ENCODE data around the gene CCP110.
A peak's percentile ranks its signal among the peaks of the same experiment; 100 is the strongest.

CCP110 gene

DNA sequence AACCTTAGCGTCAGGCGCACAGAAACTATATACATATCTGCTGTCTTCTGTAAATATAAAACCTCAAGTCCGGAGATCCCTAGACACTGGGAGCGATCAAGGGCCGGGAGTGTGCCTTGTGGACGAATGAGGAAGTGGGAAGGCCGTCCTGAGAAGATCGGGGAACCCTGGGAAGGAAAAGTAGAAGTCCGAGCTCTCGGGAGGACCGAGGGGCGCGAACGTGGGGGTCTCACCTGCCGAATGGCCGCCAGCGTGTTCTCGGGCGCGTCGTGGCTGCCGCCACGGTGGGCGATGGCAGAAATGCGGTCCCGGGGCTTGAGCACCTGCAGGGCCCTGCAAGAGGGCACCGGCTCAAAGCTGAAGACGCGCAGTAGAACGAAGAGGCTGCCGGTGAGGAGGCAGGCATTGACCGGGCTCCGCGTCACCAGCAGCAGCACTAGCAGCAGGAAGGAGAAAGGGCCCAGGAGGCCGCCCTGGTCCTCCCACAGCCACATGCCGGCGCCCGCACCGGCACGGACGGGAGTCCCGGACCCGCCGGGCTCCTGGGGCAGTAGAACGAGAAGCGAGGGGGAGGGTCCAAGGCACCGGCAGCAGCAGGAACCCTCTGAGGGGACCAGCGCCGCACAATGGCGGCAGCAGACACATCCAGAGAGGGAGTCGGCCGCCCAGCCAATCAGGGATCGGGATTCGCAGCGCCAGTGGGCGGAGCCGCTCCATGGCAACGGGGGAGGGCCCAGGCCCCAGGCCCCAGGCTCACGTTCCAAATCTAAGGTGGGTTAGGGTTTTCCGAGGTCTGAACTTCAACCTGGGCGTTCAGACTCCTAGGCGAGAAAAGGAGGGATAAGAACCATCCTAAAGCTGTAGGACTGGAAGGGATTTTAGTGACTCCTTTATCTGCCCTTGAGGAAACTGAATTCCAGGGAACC lies 2.0 kb upstream of the CCP110 start, which contains the start of gene GDE1:
Gene GDE1, minus strand, starts transcription at position 628 of the 926 bp plus-strand sequence. Its CDS starts 134 bp downstream, at position 494.
- peak within 1 kb of the TSS; percentile 49 for H3K27ac Mint-ChIP-seq
- H3K4me1 Mint-ChIP-seq: peaks cover 68% of the 10 kb centered on the region
- no peaks in the 10 kb centered on the region for H3K9me3 Mint-ChIP-seq
- DNase-seq: peak; percentile 98
- peaks cover 13% of the 10 kb centered on the region for H3K36me3 Mint-ChIP-seq (ENCODE audit: low read depth)
- no peaks in the 10 kb centered on the region for H3K27me3 Mint-ChIP-seq (ENCODE audit: low read depth, poor library complexity)
- TF ChIP-seq, protein P1, sequence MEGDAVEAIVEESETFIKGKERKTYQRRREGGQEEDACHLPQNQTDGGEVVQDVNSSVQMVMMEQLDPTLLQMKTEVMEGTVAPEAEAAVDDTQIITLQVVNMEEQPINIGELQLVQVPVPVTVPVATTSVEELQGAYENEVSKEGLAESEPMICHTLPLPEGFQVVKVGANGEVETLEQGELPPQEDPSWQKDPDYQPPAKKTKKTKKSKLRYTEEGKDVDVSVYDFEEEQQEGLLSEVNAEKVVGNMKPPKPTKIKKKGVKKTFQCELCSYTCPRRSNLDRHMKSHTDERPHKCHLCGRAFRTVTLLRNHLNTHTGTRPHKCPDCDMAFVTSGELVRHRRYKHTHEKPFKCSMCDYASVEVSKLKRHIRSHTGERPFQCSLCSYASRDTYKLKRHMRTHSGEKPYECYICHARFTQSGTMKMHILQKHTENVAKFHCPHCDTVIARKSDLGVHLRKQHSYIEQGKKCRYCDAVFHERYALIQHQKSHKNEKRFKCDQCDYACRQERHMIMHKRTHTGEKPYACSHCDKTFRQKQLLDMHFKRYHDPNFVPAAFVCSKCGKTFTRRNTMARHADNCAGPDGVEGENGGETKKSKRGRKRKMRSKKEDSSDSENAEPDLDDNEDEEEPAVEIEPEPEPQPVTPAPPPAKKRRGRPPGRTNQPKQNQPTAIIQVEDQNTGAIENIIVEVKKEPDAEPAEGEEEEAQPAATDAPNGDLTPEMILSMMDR (IDR thresholded peaks at IDR 0.05): no peak
- H3K4me3 Mint-ChIP-seq: peak within 1 kb of the TSS; percentile 91

DNA sequence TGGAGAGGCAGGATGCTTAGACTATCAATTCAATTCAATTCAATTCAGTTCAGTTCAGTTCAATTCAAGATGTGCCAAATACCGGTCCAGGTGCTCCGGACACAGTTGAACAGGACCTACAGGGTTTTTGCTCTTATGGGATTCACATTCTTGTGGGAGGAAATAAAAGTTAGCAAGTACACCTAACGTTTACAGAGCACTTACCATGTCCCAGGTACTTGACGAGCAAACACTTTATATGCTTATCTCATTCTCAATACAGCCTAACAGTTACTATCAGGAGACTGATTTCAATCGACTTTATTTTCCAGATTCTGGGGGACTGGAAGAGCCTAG lies 1.4 kb upstream of the CCP110 start:
- Mint-ChIP-seq H3K36me3 (ENCODE audit: low read depth) (peaks cover 7% of the 10 kb centered on the region), H3K4me1 (peaks cover 71% of the 10 kb centered on the region), H3K27me3 (ENCODE audit: low read depth, poor library complexity) (no peaks in the 10 kb centered on the region), H3K9me3 (no peaks in the 10 kb centered on the region), H3K4me3 (peak overlapping the region; percentile 91), H3K27ac (peak overlapping the region; percentile 49)
- TF ChIP-seq, protein P1 (IDR thresholded peaks at IDR 0.05): no peak
- no peak for DNase-seq

DNA sequence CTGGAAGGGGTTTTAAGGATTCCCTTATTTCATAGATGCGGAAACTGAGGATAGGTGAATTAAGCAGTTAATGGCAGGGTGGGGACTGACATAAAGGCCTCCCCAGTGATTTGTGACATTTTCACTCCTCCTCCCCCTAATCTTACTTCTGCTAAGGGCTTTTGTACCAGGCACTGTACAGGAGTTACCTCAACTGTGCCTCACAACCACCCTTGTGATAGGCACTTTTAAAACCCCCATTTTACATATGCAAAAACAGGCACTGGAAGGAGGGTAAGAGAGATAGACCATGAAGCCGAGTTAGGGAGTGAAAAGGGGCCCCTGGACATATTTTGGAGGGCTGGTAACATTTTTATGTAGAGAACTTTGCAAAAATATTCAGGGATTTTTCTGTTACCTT lies 982 bp upstream of the CCP110 start:
- H3K4me1 Mint-ChIP-seq: peaks cover 67% of the 10 kb centered on the region

DNA sequence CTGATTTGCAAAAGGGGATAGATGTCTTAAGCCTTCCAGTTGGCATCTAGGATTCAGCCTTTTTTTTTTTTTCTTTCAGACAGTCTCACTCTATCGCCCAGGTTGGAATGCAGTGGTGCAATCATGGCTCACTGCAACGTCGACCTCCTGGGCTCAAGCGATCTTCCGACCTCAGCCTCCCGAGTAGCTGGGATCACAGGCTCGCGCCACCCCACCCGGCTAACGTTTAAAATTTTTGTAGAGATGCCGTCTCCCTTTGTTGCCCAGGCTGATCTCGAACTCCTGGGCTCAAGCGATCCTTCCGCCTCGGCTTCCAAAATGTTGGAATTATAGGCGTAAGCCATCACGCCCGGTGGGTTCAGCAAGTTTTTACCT lies 571 bp upstream of the CCP110 start:
- no peaks in the 10 kb centered on the region for H3K9me3 Mint-ChIP-seq
- peak overlapping the region; percentile 96 for H3K4me3 Mint-ChIP-seq
- TF ChIP-seq, protein P1 (IDR thresholded peaks at IDR 0.05): no peak
- H3K27me3 Mint-ChIP-seq (ENCODE audit: low read depth, poor library complexity): no peaks in the 10 kb centered on the region
- peaks cover 6% of the 10 kb centered on the region for H3K36me3 Mint-ChIP-seq (ENCODE audit: low read depth)
- H3K4me1 Mint-ChIP-seq: peaks cover 66% of the 10 kb centered on the region
- DNase-seq: no peak
- H3K27ac Mint-ChIP-seq: no peak overlapping the region

More for the DNA sequence above, 982 bp upstream of the CCP110 start:
- Mint-ChIP-seq H3K9me3 (no peaks in the 10 kb centered on the region), H3K36me3 (ENCODE audit: low read depth) (peaks cover 6% of the 10 kb centered on the region), H3K4me3 (peak overlapping the region; percentile 91), H3K27ac (no peak overlapping the region), H3K27me3 (ENCODE audit: low read depth, poor library complexity) (no peaks in the 10 kb centered on the region)
- DNase-seq: no peak
- TF ChIP-seq, protein P1 (IDR thresholded peaks at IDR 0.05): no peak

DNA sequence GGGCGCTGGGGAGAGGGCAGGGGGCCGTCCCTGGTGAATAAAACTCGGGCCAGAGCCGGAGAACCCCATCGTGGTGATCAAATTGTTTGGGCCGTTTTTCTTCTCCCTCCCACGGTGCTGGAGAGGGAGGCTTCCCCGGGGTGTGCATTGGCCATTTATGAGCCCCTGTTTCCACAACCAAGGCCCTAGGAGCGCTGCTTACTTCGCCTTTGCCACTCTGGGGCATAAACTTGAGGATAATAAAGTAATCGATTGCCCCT lies 544 bp downstream of the CCP110 start:
- H3K4me3 Mint-ChIP-seq: peak overlapping the region; percentile 96
- peaks cover 11% of the 10 kb centered on the region for H3K36me3 Mint-ChIP-seq (ENCODE audit: low read depth)
- DNase-seq: no peak
- peaks cover 55% of the 10 kb centered on the region for H3K4me1 Mint-ChIP-seq
- TF ChIP-seq, protein P1 (IDR thresholded peaks at IDR 0.05): no peak
- H3K9me3 Mint-ChIP-seq: no peaks in the 10 kb centered on the region
- no peaks in the 10 kb centered on the region for H3K27me3 Mint-ChIP-seq (ENCODE audit: low read depth, poor library complexity)
- H3K27ac Mint-ChIP-seq: peak overlapping the region; percentile 8

Data from nephron progenitor cell (in vitro differentiated cells).